HCT116 (cell line): ENCODE measurements around the gene AKT3. TPM values are rescaled to one million over a fixed set of nuclear protein-coding genes. Genes with fewer than 3 reads are reported as not detected.

ENCODE experiments used
- ATAC-seq: fragments of 200-7000 bp; cut with Tn5 transposase; 2 replicates; pipeline ENCODE4 v1.9.1; 2020; ENCODE audit warnings: mild to moderate bottlenecking, moderate library complexity
- BruUV-seq: library from RNA; stranded (reverse); fragments of 400-500 nt; replicated peaks from 2 replicates; lab custom pipeline; 2021; lab: Mats Ljungman, UMichigan
- CTCF ChIA-PET: fragments of 300-600 bp; sonication (Branson Sonifier 250); formaldehyde crosslinking; loops from one replicate; lab custom pipeline; 2021; ENCODE audit warnings: antibody characterized with exemption; lab: Charles Lee
- POLR2A ChIA-PET: fragments of 300-600, 350-600 bp; sonication (Branson Sonifier 250); formaldehyde crosslinking; loops from one replicate; lab custom pipeline; 2021; ENCODE audit warnings: antibody characterized with exemption; lab: Charles Lee
- RAD21 ChIA-PET, 2 experiments: fragments of 300-600 bp; sonication (Branson Sonifier 250); formaldehyde crosslinking; loops; one replicate each; lab custom pipeline; 2023; ENCODE audit warnings: low total read pairs in 2 of 2; ENCODE audit not compliant: uncharacterized antibody in 2 of 2, unreplicated experiment in 2 of 2, low non-redundant PET in 1 of 2; lab: Charles Lee
- DNase-seq: peaks from one replicate; pipeline ENCODE4 v3.0.0-alpha.2; 2010; ENCODE audit warnings: low read depth, low spot score
- H2AFZ ChIP-seq: fragments of 200-600 bp; shearing (Covaris generic), sonication (generic); 2 replicates; pipeline ENCODE4 v1.6.1; 2017; ENCODE audit warnings: low read depth, mixed run types, mixed read lengths, antibody characterized with exemption, low read length; ENCODE audit not compliant: poor library complexity, severe bottlenecking
- H3K27ac ChIP-seq: 2 replicates; pipeline ENCODE4 v1.5.1; 2012; ENCODE audit warnings: low read depth, low read length
- H3K27me3 ChIP-seq: fragments of 200-600 bp; sonication (generic); 2 replicates; pipeline ENCODE4 v1.6.1; 2016; ENCODE audit warnings: mixed run types, low read length, mixed read lengths; ENCODE audit not compliant: insufficient read depth
- H3K36me3 ChIP-seq, 2 experiments: fragments of 200-500 bp in 1 of 2; fragments of 200-600 bp in 1 of 2; sonication (Bioruptor generic) in 1 of 2; sonication (generic) in 1 of 2; 2 replicates each; pipeline versions ENCODE4 v1.5.1 to v1.6.1; 2014 to 2016; ENCODE audit warnings: low read length in 2 of 2, inconsistent platforms in 1 of 2, mixed read lengths in 1 of 2, mixed run types in 1 of 2; ENCODE audit not compliant: insufficient read depth in 2 of 2, control insufficient read depth in 1 of 2
- H3K4me1 ChIP-seq, 2 experiments: fragments of 200-600 bp in 1 of 2; sonication (generic) in 1 of 2; 2 replicates each; pipeline versions ENCODE4 v1.5.1 to v1.6.1; 2012 to 2017; ENCODE audit warnings: low read length in 2 of 2, inconsistent platforms in 1 of 2, mild to moderate bottlenecking in 1 of 2, mixed read lengths in 1 of 2, mixed run types in 1 of 2, moderate library complexity in 1 of 2; ENCODE audit not compliant: insufficient read depth in 2 of 2, control insufficient read depth in 1 of 2
- H3K4me2 ChIP-seq: fragments of 200-600 bp; sonication (generic); 2 replicates; pipeline ENCODE4 v1.6.1; 2017; ENCODE audit warnings: mixed run types, low read length, mixed read lengths
- H3K4me3 ChIP-seq, 2 experiments: fragments of 200-600 bp in 1 of 2; sonication (generic) in 1 of 2; replicated peaks in 1 of 2; 2 replicates each; pipeline ENCODE4 v1.5.1; 2011 to 2016; ENCODE audit warnings: low read length in 2 of 2, control low read depth in 1 of 2, low read depth in 1 of 2, mild to moderate bottlenecking in 1 of 2, mixed read lengths in 1 of 2, mixed run types in 1 of 2
- H3K79me2 ChIP-seq: fragments of 200-600 bp; sonication (generic); 2 replicates; pipeline ENCODE4 v1.6.1; 2017; ENCODE audit warnings: mild to moderate bottlenecking, mixed run types, low read length, moderate library complexity, mixed read lengths; ENCODE audit not compliant: insufficient read depth
- H3K9ac ChIP-seq: fragments of 200-600 bp; sonication (generic); 2 replicates; pipeline ENCODE4 v1.6.1; 2016; ENCODE audit warnings: low read length, mixed read lengths
- H3K9me2 ChIP-seq: fragments of 200-600 bp; sonication (generic), shearing (Covaris generic); 2 replicates; pipeline ENCODE4 v1.6.1; 2017; ENCODE audit warnings: mixed run types, mild to moderate bottlenecking, moderate library complexity; ENCODE audit not compliant: insufficient read depth
- H3K9me3 ChIP-seq, 2 experiments: fragments of 200-500 bp in 1 of 2; fragments of 200-600 bp in 1 of 2; sonication (Bioruptor generic) in 1 of 2; sonication (generic) in 1 of 2; 2 replicates each; pipeline ENCODE4 v1.6.1; 2014 to 2017; ENCODE audit warnings: low read length in 2 of 2, mixed read lengths in 2 of 2, inconsistent platforms in 1 of 2, low read depth in 1 of 2, mild to moderate bottlenecking in 1 of 2, mixed run types in 1 of 2, moderate library complexity in 1 of 2; ENCODE audit not compliant: control insufficient read depth in 1 of 2, insufficient read depth in 1 of 2
- H4K20me1 ChIP-seq: fragments of 200-600 bp; sonication (generic), shearing (Covaris generic); 2 replicates; pipeline ENCODE4 v1.6.1; 2017; ENCODE audit warnings: mixed run types, mild to moderate bottlenecking, moderate library complexity; ENCODE audit not compliant: insufficient read depth
- CEBPB ChIP-seq: IDR thresholded peaks from 2 replicates; pipeline ENCODE4 v1.6.1; 2012; ENCODE audit warnings: low read depth
- ELF1 ChIP-seq: IDR thresholded peaks from 2 replicates; pipeline ENCODE4 v1.6.1; 2012; ENCODE audit warnings: low read depth, borderline replicate concordance
- EZH2phosphoT487 ChIP-seq: fragments of 200-600 bp; IDR thresholded peaks from 2 replicates; pipeline ENCODE4 v1.6.1; 2018; ENCODE audit warnings: antibody characterized with exemption, borderline replicate concordance
- FOSL1 ChIP-seq: IDR thresholded peaks from 2 replicates; pipeline ENCODE4 v1.6.1; 2012; ENCODE audit warnings: low read depth
- JUND ChIP-seq: IDR thresholded peaks from 2 replicates; pipeline ENCODE4 v1.6.1; 2012
- POLR2A ChIP-seq: IDR thresholded peaks from 2 replicates; pipeline ENCODE4 v1.7.0; 2011; ENCODE audit warnings: borderline replicate concordance; ENCODE audit not compliant: insufficient read depth, insufficient read length; ENCODE audit errors: extremely low read depth
- SIN3A ChIP-seq: IDR thresholded peaks from 2 replicates; pipeline ENCODE4 v1.6.1; 2012; ENCODE audit warnings: low read depth
- SRF ChIP-seq: IDR thresholded peaks from 2 replicates; pipeline ENCODE4 v1.6.1; 2012; ENCODE audit warnings: low read depth
- TCF7L2 ChIP-seq: IDR thresholded peaks from 2 replicates; pipeline ENCODE4 v1.7.0; 2011; ENCODE audit warnings: borderline replicate concordance, inconsistent platforms; ENCODE audit not compliant: insufficient read depth, insufficient read length; ENCODE audit errors: extremely low read depth
- YY1 ChIP-seq: IDR thresholded peaks from 2 replicates; pipeline ENCODE4 v1.6.1; 2011; ENCODE audit warnings: low read length, low read depth, moderate library complexity, mild to moderate bottlenecking; ENCODE audit not compliant: insufficient replicate concordance; ENCODE audit errors: extremely low read depth
- ZFX ChIP-seq: fragments of 450-650 bp; IDR thresholded peaks from 2 replicates; pipeline ENCODE4 v1.6.1; 2017
- ZNF274 ChIP-seq: fragments of 200-500 bp; sonication (Bioruptor generic); IDR thresholded peaks from 2 replicates; pipeline ENCODE4 v1.6.1; 2014; ENCODE audit warnings: mild to moderate bottlenecking, low read depth, low read length, inconsistent platforms
- intact Hi-C: fragments of 100-400 bp; cut with micrococcal nuclease; formaldehyde crosslinking; loops from 2 replicates; pipeline ENCODE4 v1.10.0; 2022
- total RNA-seq: library from RNA; stranded (reverse); gene quantifications from one replicate; pipeline ENCODE4 v1.2.1, GENCODE V29; 2021; ENCODE audit not compliant: unreplicated experiment
- TF ChIP-seq, protein P1 (sequence below): IDR thresholded peaks from 2 replicates; pipeline ENCODE4 v1.6.1; 2012; ENCODE audit warnings: low read depth
- TF ChIP-seq, protein P2 (sequence below): IDR thresholded peaks from 2 replicates; pipeline ENCODE4 v1.6.1; 2011; ENCODE audit warnings: mild to moderate bottlenecking, low read length, moderate library complexity; ENCODE audit not compliant: insufficient replicate concordance; ENCODE audit errors: extremely low read depth
- TF ChIP-seq, protein P3 (sequence below), 3 experiments: fragments of 200-600 bp in 1 of 3; sonication (generic) in 1 of 3; IDR thresholded peaks in 2 of 3; conservative IDR thresholded peaks in 1 of 3; 2 replicates each; pipeline ENCODE4 v1.5.1; 2012 to 2017; ENCODE audit warnings: low read depth in 2 of 3, low read length in 2 of 3, antibody characterized with exemption in 1 of 3, borderline replicate concordance in 1 of 3, control low read depth in 1 of 3, mild to moderate bottlenecking in 1 of 3, mixed read lengths in 1 of 3, mixed run types in 1 of 3, moderate library complexity in 1 of 3; ENCODE audit not compliant: insufficient read depth in 1 of 3
- TF ChIP-seq, protein P4 (sequence below): IDR thresholded peaks from 2 replicates; pipeline ENCODE4 v1.6.1; 2012
- TF ChIP-seq, protein P5 (sequence below): IDR thresholded peaks from 2 replicates; pipeline ENCODE4 v1.6.1; 2012

AKT3 gene
- total RNA-seq, 1 experiment from 2014 or later, result 0.49 TPM

DNA sequence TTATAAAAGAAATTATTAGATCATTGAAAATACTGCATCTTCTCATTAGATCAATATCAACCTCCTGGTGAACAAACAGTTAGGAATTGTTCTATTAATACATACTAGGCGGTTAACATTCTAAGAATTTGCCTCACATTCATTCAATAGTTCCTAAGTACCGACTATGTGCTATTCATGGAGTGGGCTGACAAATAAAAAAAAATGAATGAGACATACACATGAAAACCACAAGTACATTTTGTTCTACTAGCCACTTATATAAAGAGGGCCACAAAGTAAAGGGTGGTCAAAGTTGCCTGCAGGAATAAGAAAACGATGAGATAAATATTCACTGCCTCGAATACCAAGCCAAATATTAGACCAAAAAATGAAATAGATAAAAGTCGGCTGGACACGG is 299.8 kb downstream of the AKT3 start:
- RAD21 ChIA-PET, result interaction anchor here in 1 of 2 experiments (0.7 kb wide), 1 partner anchor 1478 kb away, joined by 4 read pairs; no protein-coding TSS in a partner anchor
- H3K9ac ChIP-seq, result no peak overlapping the region
- intact Hi-C loops, result no loop called here
- BruUV-seq, result no TSS peak
- H3K9me3 ChIP-seq, result no peaks in the 10 kb centered on the region
- ATAC-seq, result no peak
- no peak overlapping the region for H3K27ac ChIP-seq
- CTCF ChIA-PET, result no interaction called here
- POLR2A ChIA-PET, result no interaction called here
- TF ChIP-seq FOSL1, result no peak
- TF ChIP-seq ZNF274, result no peak
- TF ChIP-seq, protein P1, sequence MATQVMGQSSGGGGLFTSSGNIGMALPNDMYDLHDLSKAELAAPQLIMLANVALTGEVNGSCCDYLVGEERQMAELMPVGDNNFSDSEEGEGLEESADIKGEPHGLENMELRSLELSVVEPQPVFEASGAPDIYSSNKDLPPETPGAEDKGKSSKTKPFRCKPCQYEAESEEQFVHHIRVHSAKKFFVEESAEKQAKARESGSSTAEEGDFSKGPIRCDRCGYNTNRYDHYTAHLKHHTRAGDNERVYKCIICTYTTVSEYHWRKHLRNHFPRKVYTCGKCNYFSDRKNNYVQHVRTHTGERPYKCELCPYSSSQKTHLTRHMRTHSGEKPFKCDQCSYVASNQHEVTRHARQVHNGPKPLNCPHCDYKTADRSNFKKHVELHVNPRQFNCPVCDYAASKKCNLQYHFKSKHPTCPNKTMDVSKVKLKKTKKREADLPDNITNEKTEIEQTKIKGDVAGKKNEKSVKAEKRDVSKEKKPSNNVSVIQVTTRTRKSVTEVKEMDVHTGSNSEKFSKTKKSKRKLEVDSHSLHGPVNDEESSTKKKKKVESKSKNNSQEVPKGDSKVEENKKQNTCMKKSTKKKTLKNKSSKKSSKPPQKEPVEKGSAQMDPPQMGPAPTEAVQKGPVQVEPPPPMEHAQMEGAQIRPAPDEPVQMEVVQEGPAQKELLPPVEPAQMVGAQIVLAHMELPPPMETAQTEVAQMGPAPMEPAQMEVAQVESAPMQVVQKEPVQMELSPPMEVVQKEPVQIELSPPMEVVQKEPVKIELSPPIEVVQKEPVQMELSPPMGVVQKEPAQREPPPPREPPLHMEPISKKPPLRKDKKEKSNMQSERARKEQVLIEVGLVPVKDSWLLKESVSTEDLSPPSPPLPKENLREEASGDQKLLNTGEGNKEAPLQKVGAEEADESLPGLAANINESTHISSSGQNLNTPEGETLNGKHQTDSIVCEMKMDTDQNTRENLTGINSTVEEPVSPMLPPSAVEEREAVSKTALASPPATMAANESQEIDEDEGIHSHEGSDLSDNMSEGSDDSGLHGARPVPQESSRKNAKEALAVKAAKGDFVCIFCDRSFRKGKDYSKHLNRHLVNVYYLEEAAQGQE, result no peak
- TF ChIP-seq TCF7L2, result no peak
- no peak for TF ChIP-seq POLR2A
- TF ChIP-seq ZFX, result no peak
- no peak for TF ChIP-seq YY1
- no peak for TF ChIP-seq JUND
- TF ChIP-seq, protein P2, sequence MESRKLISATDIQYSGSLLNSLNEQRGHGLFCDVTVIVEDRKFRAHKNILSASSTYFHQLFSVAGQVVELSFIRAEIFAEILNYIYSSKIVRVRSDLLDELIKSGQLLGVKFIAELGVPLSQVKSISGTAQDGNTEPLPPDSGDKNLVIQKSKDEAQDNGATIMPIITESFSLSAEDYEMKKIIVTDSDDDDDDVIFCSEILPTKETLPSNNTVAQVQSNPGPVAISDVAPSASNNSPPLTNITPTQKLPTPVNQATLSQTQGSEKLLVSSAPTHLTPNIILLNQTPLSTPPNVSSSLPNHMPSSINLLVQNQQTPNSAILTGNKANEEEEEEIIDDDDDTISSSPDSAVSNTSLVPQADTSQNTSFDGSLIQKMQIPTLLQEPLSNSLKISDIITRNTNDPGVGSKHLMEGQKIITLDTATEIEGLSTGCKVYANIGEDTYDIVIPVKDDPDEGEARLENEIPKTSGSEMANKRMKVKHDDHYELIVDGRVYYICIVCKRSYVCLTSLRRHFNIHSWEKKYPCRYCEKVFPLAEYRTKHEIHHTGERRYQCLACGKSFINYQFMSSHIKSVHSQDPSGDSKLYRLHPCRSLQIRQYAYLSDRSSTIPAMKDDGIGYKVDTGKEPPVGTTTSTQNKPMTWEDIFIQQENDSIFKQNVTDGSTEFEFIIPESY, result no peak
- TF ChIP-seq SIN3A, result no peak
- TF ChIP-seq, protein P3, sequence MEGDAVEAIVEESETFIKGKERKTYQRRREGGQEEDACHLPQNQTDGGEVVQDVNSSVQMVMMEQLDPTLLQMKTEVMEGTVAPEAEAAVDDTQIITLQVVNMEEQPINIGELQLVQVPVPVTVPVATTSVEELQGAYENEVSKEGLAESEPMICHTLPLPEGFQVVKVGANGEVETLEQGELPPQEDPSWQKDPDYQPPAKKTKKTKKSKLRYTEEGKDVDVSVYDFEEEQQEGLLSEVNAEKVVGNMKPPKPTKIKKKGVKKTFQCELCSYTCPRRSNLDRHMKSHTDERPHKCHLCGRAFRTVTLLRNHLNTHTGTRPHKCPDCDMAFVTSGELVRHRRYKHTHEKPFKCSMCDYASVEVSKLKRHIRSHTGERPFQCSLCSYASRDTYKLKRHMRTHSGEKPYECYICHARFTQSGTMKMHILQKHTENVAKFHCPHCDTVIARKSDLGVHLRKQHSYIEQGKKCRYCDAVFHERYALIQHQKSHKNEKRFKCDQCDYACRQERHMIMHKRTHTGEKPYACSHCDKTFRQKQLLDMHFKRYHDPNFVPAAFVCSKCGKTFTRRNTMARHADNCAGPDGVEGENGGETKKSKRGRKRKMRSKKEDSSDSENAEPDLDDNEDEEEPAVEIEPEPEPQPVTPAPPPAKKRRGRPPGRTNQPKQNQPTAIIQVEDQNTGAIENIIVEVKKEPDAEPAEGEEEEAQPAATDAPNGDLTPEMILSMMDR (IDR thresholded peaks at IDR 0.05 in 2 of 3, conservative IDR thresholded peaks at IDR 0.05 in 1 of 3; ENCODE audit: borderline replicate concordance in 1 of 3, insufficient read depth in 1 of 3, low read depth in 2 of 3, low read length in 2 of 3), result no peak
- no peak for TF ChIP-seq SRF
- TF ChIP-seq EZH2phosphoT487, result no peak
- TF ChIP-seq, protein P4, sequence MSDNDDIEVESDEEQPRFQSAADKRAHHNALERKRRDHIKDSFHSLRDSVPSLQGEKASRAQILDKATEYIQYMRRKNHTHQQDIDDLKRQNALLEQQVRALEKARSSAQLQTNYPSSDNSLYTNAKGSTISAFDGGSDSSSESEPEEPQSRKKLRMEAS, result no peak
- TF ChIP-seq CEBPB, result no peak
- TF ChIP-seq ELF1, result no peak
- TF ChIP-seq, protein P5, sequence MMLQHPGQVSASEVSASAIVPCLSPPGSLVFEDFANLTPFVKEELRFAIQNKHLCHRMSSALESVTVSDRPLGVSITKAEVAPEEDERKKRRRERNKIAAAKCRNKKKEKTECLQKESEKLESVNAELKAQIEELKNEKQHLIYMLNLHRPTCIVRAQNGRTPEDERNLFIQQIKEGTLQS, result no peak
- peaks cover 0 to 10% of the 10 kb centered on the region in 2 experiments; a peak in 2 of 4 replicates for H3K4me1 ChIP-seq
- no peaks in the 10 kb centered on the region for H4K20me1 ChIP-seq
- H3K36me3 ChIP-seq, result no peaks in the 10 kb centered on the region
- H3K27me3 ChIP-seq, result no peaks in the 10 kb centered on the region
- DNase-seq, result no peak
- H3K4me2 ChIP-seq, result no peak overlapping the region
- H3K79me2 ChIP-seq, result no peaks in the 10 kb centered on the region
- no peaks in the 10 kb centered on the region; the same call in 1 of the 2 replicates for H3K9me2 ChIP-seq
- H2AFZ ChIP-seq, result no peak overlapping the region
- no peak overlapping the region for H3K4me3 ChIP-seq
